Transverse colon (tissue), 4 donors: ENCODE measurements around the gene DOK1. TPM values are rescaled to one million over a fixed set of nuclear protein-coding genes. Genes with fewer than 3 reads are reported as not detected.
A peak's percentile ranks its signal among the peaks of the same experiment; 100 is the strongest.

Source experiments
- DNase-seq: peaks from one replicate; pipeline ENCODE4 v3.0.0-alpha.2; 2019
- H3K27ac ChIP-seq, 4 donors: fragments of 200-600 bp; sonication (generic); 2 replicates each; pipeline ENCODE4 v1.5.1; 2016 to 2018; ENCODE audit warnings: inconsistent platforms in 4 of 4
- H3K27me3 ChIP-seq: fragments of 200-600 bp; sonication (generic); 2 replicates; pipeline ENCODE4 v1.5.1; 2017; ENCODE audit warnings: inconsistent platforms
- H3K36me3 ChIP-seq, 4 donors: fragments of 200-600 bp; sonication (generic); 2 replicates each; pipeline ENCODE4 v1.5.1; 2017 to 2019; ENCODE audit warnings: inconsistent platforms in 4 of 4
- H3K4me1 ChIP-seq, 4 donors: fragments of 200-600 bp; sonication (generic); 2 replicates each; pipeline ENCODE4 v1.5.1; 2017 to 2020; ENCODE audit warnings: inconsistent platforms in 4 of 4
- H3K4me3 ChIP-seq, 4 donors: fragments of 200-600 bp; sonication (generic); 1 replicate in 1 of 4; 2 replicates in 3 of 4; pipeline versions ENCODE4 v1.5.1 to v1.6.1; 2017 to 2019; ENCODE audit warnings: inconsistent platforms in 4 of 4
- H3K9me3 ChIP-seq, 2 donors: fragments of 200-600 bp; sonication (generic); 2 replicates each; pipeline ENCODE4 v1.5.1; 2017 to 2019; ENCODE audit warnings: inconsistent platforms in 2 of 2
- CTCF ChIP-seq, 5 experiments: fragments of 200-600 bp in 3 of 5; fragments of 450-650 bp in 2 of 5; sonication (generic) in 3 of 5; IDR thresholded peaks; 1 replicate in 2 of 5; 2 replicates in 3 of 5; pipeline ENCODE4 v1.5.1; 2016 to 2017; ENCODE audit warnings: antibody characterized with exemption in 5 of 5, inconsistent platforms in 3 of 5, mild to moderate bottlenecking in 2 of 5, moderate library complexity in 1 of 5
- EP300 ChIP-seq: sonication (generic); formaldehyde crosslinking; IDR thresholded peaks from one replicate; pipeline ENCODE4 v1.6.1; 2017; ENCODE audit warnings: antibody characterized with exemption, low read depth
- POLR2A ChIP-seq: fragments of 450-650 bp; IDR thresholded peaks from one replicate; pipeline ENCODE4 v1.6.1; 2016; ENCODE audit warnings: antibody characterized with exemption, mild to moderate bottlenecking, moderate library complexity
- POLR2AphosphoS5 ChIP-seq, 3 donors: sonication (generic); formaldehyde crosslinking; IDR thresholded peaks; one replicate each; pipeline ENCODE4 v1.6.1; 2016; ENCODE audit warnings: antibody characterized with exemption in 3 of 3
- WGBS, 2 donors: methylation state at CpG; one replicate each; pipeline ENCODE4 v1.1.5; 2018; ENCODE audit warnings: low coverage in 1 of 2; 5-methylcytosine and 5-hydroxymethylcytosine counted together
- in situ Hi-C, 4 donors: fragments of 200-750 bp; cut with MboI; loops; one replicate each; pipeline versions ENCODE4 v1.15.0 to v1.15.1; 2017; ENCODE audit warnings: low sequenced_read_pairs in 3 of 4, low pct_ligation_motif_present in 1 of 4, low pct_unique_long_range_greater_than_20kb in 1 of 4
- intact Hi-C: fragments of 100-400 bp; cut with DNase I; formaldehyde crosslinking; loops from one replicate; pipeline ENCODE4 v1.15.1; 2023; ENCODE audit warnings: low total_unique reads
- total RNA-seq, 4 donors: library from RNA; depleted of rRNA; stranded (reverse); fragments of >200 nt; gene quantifications; one replicate each; pipeline ENCODE4 v1.1.0, GENCODE V29; 2016

Gene DOK1
- total RNA-seq, 4 donors from 2014 or later = 14.7 to 21.3 (median 20.1) TPM

- no peaks in the 10 kb centered on the region for H3K36me3 ChIP-seq
- 10% methylated on average over 2 to 60 of the region's 72 CpGs for WGBS, 2 donors
- H3K27ac ChIP-seq = no peak overlapping the region
- intact Hi-C loops = no loop called here
- H3K27me3 ChIP-seq = peaks cover 100% of the 10 kb centered on the region
- peaks cover 8 to 30% (median 27%) of the 10 kb centered on the region in 4 donors for H3K4me1 ChIP-seq
- in situ Hi-C loops = no loop called here
- TF ChIP-seq POLR2AphosphoS5 (IDR thresholded peaks at IDR 0.05) (no peak), CTCF (IDR thresholded peaks at IDR 0.05) (no peak)
- no peaks in the 10 kb centered on the region for H3K9me3 ChIP-seq
- peak; percentile 60 for DNase-seq
- H3K4me3 ChIP-seq = peak overlapping the region in 2 of 4 donors; percentile 28 to 39
These were observed 38.4 kb upstream of the DOK1 start for GRCh38 chr2:74515981-74516633.

GRCh38 chr2:74516650-74517049 is 37.9 kb upstream of the DOK1 start:
- in situ Hi-C loops = no loop called here
- H3K4me3 ChIP-seq = peak overlapping the region in 1 of 4 donors; percentile 39

GRCh38 chr2:74522516-74522915 is 32.0 kb upstream of the DOK1 start:
- Histone ChIP-seq H3K4me3 (no peak overlapping the region), H3K9me3 (no peaks in the 10 kb centered on the region), H3K27ac (no peak overlapping the region), H3K36me3 (peaks cover 0 to 15% (median 7%) of the 10 kb centered on the region in 4 donors), H3K27me3 (peaks cover 37% of the 10 kb centered on the region), H3K4me1 (no peaks in the 10 kb centered on the region)
- DNase-seq = no peak
- in situ Hi-C loops (no loop called here), intact Hi-C loops (no loop called here)
- 70% methylated on average over 3 of the region's 3 CpGs; no CpG with 5 or more reads in 1 of the 2 donors for WGBS, 2 donors
- TF ChIP-seq POLR2A = no peak
- no peak for TF ChIP-seq POLR2AphosphoS5 (IDR thresholded peaks at IDR 0.05)
- TF ChIP-seq CTCF (IDR thresholded peaks at IDR 0.05) = no peak
- no peak for TF ChIP-seq EP300

More at GRCh38 chr2:74516650-74517049, 37.9 kb upstream of the DOK1 start:
- H3K27me3 ChIP-seq = peaks cover 95% of the 10 kb centered on the region
- no peak for DNase-seq
- intact Hi-C loops = no loop called here
- peaks cover 8 to 30% (median 27%) of the 10 kb centered on the region in 4 donors for H3K4me1 ChIP-seq
- no peak overlapping the region for H3K27ac ChIP-seq
- 80 to 86% methylated on average over 9 to 13 of the region's 13 CpGs for WGBS, 2 donors
- H3K9me3 ChIP-seq = no peaks in the 10 kb centered on the region
- TF ChIP-seq CTCF (IDR thresholded peaks at IDR 0.05) (no peak), EP300 (no peak), POLR2AphosphoS5 (IDR thresholded peaks at IDR 0.05) (no peak), POLR2A (no peak)
- H3K36me3 ChIP-seq = no peaks in the 10 kb centered on the region

GRCh38 chr2:74524005-74524404 is 30.5 kb upstream of the DOK1 start:
- peaks cover 0 to 19% (median 8%) of the 10 kb centered on the region in 4 donors for H3K36me3 ChIP-seq
- H3K9me3 ChIP-seq = no peaks in the 10 kb centered on the region
- no peak for DNase-seq
- TF ChIP-seq EP300 (no peak), CTCF (IDR thresholded peaks at IDR 0.05) (no peak), POLR2A (no peak), POLR2AphosphoS5 (IDR thresholded peaks at IDR 0.05) (no peak)
- peaks cover 22% of the 10 kb centered on the region for H3K27me3 ChIP-seq
- H3K4me3 ChIP-seq = no peak overlapping the region
- WGBS, 2 donors = 90 to 92% methylated on average over 2 to 9 of the region's 9 CpGs
- intact Hi-C loops (no loop called here), in situ Hi-C loops (no loop called here)
- H3K27ac ChIP-seq = no peak overlapping the region
- peaks cover 9 to 12% (median 10%) of the 10 kb centered on the region in 4 donors for H3K4me1 ChIP-seq
